ENCODE data around the gene TMTC4. TPM values are rescaled to one million over a fixed set of nuclear protein-coding genes. Genes with fewer than 3 reads are reported as not detected.

Gene TMTC4
- total RNA-seq, 6 donors from 2014 or later = 11.4 to 17.8 (median 14.5) TPM

- Histone ChIP-seq H3K9me3 (no peaks in the 10 kb centered on the region), H3K27ac (no peak overlapping the region), H3K27me3 (no peaks in the 10 kb centered on the region), H3K36me3 (peaks cover 0 to 4% (median 0%) of the 10 kb centered on the region in 4 donors), H3K4me3 (no peak overlapping the region), H3K4me1 (no peaks in the 10 kb centered on the region)
- WGBS, 2 donors = 65 to 74% methylated on average over 5 of the region's 5 CpGs
- ATAC-seq (ENCODE audit: low FRiP score in 2 of 2) (peak in 1 of 2 donors; percentile 35), DNase-seq (no peak)
- TF ChIP-seq CTCF (IDR thresholded peaks at IDR 0.05) = no peak
- TF ChIP-seq POLR2A (IDR thresholded peaks at IDR 0.05) = no peak
- TF ChIP-seq POLR2AphosphoS5 (IDR thresholded peaks at IDR 0.05) = no peak
- no peak for TF ChIP-seq EP300 (IDR thresholded peaks at IDR 0.05)
These were observed 69.5 kb downstream of the TMTC4 start for GRCh38 chr13:100604918-100605710.

GRCh38 chr13:100602493-100603111, 72.0 kb downstream of the TMTC4 start:
- ATAC-seq (ENCODE audit: low FRiP score in 2 of 2) (no peak), DNase-seq (no peak)
- no peaks in the 10 kb centered on the region for H3K36me3 ChIP-seq
- WGBS, 2 donors = 63 to 65% methylated on average over 8 of the region's 8 CpGs
- no peaks in the 10 kb centered on the region for H3K9me3 ChIP-seq
- H3K27me3 ChIP-seq = no peaks in the 10 kb centered on the region
- no peaks in the 10 kb centered on the region for H3K4me1 ChIP-seq
- no peak overlapping the region for H3K4me3 ChIP-seq
- TF ChIP-seq CTCF (IDR thresholded peaks at IDR 0.05) (no peak), POLR2A (IDR thresholded peaks at IDR 0.05) (no peak), EP300 (IDR thresholded peaks at IDR 0.05) (no peak), POLR2AphosphoS5 (IDR thresholded peaks at IDR 0.05) (no peak)
- H3K27ac ChIP-seq = no peak overlapping the region

GRCh38 chr13:100601716-100602115, 72.9 kb downstream of the TMTC4 start:
- no peaks in the 10 kb centered on the region for H3K36me3 ChIP-seq
- H3K27ac ChIP-seq = no peak overlapping the region
- ATAC-seq (ENCODE audit: low FRiP score in 2 of 2) (peak in 1 of 2 donors; percentile 26), DNase-seq (no peak)
- no peaks in the 10 kb centered on the region for H3K9me3 ChIP-seq
- TF ChIP-seq POLR2A (IDR thresholded peaks at IDR 0.05) (no peak), CTCF (IDR thresholded peaks at IDR 0.05) (no peak), EP300 (IDR thresholded peaks at IDR 0.05) (no peak), POLR2AphosphoS5 (IDR thresholded peaks at IDR 0.05) (no peak)
- no peaks in the 10 kb centered on the region for H3K27me3 ChIP-seq
- WGBS, 2 donors = 96 to 98% methylated on average over 4 to 7 of the region's 7 CpGs
- no peaks in the 10 kb centered on the region for H3K4me1 ChIP-seq
- no peak overlapping the region for H3K4me3 ChIP-seq

- Histone ChIP-seq H3K4me3 (no peak overlapping the region), H3K27me3 (no peaks in the 10 kb centered on the region), H3K4me1 (no peaks in the 10 kb centered on the region), H3K36me3 (no peaks in the 10 kb centered on the region), H3K27ac (no peak overlapping the region), H3K9me3 (no peaks in the 10 kb centered on the region)
- TF ChIP-seq EP300 (IDR thresholded peaks at IDR 0.05) (no peak), POLR2AphosphoS5 (IDR thresholded peaks at IDR 0.05) (no peak), CTCF (IDR thresholded peaks at IDR 0.05) (no peak), POLR2A (IDR thresholded peaks at IDR 0.05) (no peak)
- DNase-seq (no peak), ATAC-seq (ENCODE audit: low FRiP score in 2 of 2) (no peak)
- WGBS, 2 donors = 72% methylated on average over 6 of the region's 6 CpGs
These were observed 73.7 kb downstream of the TMTC4 start for GRCh38 chr13:100600915-100601314.

Measured in upper lobe of left lung (tissue), 6 donors.